A673 (cell line): ENCODE results near the gene ACOT13.

Experiments used
- EZH2 ChIP-seq: fragments of 200-600 bp; sonication (generic); IDR thresholded peaks from 2 replicates; pipeline ENCODE4 v1.6.1; 2017; ENCODE audit warnings: borderline replicate concordance, low read depth, mild to moderate bottlenecking, mixed read lengths, antibody characterized with exemption, low read length; ENCODE audit not compliant: poor library complexity, severe bottlenecking
- TF ChIP-seq, protein P1 (sequence below): fragments of 300-800, 200-600 bp; sonication (generic); conservative IDR thresholded peaks from 2 replicates; pipeline ENCODE4 v1.5.1; 2017; ENCODE audit warnings: low read depth, mild to moderate bottlenecking, antibody characterized with exemption, low read length, moderate library complexity, mixed read lengths

DNA sequence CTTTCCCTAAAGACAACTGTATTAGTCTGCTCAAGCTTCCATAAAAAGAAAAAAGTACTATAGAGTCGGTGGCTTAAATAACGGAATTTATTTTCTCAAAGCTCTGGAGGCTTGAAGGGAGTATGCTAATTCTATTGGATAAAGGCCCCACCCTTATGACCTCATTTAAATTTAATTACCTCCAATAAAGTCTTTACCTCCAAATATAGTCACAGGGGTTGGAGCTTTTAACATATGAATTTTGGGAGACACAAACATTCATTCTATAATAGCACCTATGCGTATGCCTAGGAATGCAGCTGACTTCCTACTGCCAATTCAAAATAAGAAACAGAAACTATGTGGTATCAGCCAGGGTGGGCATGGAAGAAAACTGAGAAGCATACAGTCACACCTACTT, 46.2 kb upstream of the ACOT13 start:
- TF ChIP-seq, protein P1, sequence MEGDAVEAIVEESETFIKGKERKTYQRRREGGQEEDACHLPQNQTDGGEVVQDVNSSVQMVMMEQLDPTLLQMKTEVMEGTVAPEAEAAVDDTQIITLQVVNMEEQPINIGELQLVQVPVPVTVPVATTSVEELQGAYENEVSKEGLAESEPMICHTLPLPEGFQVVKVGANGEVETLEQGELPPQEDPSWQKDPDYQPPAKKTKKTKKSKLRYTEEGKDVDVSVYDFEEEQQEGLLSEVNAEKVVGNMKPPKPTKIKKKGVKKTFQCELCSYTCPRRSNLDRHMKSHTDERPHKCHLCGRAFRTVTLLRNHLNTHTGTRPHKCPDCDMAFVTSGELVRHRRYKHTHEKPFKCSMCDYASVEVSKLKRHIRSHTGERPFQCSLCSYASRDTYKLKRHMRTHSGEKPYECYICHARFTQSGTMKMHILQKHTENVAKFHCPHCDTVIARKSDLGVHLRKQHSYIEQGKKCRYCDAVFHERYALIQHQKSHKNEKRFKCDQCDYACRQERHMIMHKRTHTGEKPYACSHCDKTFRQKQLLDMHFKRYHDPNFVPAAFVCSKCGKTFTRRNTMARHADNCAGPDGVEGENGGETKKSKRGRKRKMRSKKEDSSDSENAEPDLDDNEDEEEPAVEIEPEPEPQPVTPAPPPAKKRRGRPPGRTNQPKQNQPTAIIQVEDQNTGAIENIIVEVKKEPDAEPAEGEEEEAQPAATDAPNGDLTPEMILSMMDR: no peak
- TF ChIP-seq EZH2: no peak
